K562 (cell line): ENCODE results near the gene ANKRD24. TPM values are rescaled to one million over a fixed set of nuclear protein-coding genes. Genes with fewer than 3 reads are reported as not detected.

Experiments
- CHCHD3 ChIP-seq: fragments of 250-450 bp; sonication (Bioruptor Pico); IDR thresholded peaks from 2 replicates; pipeline ENCODE4 v2.1.2; 2022; ENCODE audit warnings: mild to moderate bottlenecking
- ETV5 ChIP-seq: sonication (generic); formaldehyde crosslinking; IDR thresholded peaks from 2 replicates; pipeline ENCODE4 v1.4.0; 2020; ENCODE audit warnings: low read depth, mild to moderate bottlenecking, missing genetic modification reagents
- FOXK1 ChIP-seq: sonication (generic); formaldehyde crosslinking; IDR thresholded peaks from 2 replicates; pipeline ENCODE4 v1.8.0; 2022; ENCODE audit warnings: missing genetic modification reagents, mild to moderate bottlenecking, borderline replicate concordance
- POLR2G ChIP-seq: fragments of 200-400 bp; formaldehyde crosslinking; IDR thresholded peaks from 2 replicates; pipeline ENCODE4 v1.6.1; 2017; ENCODE audit warnings: low read depth, mild to moderate bottlenecking, antibody characterized with exemption, low read length, moderate library complexity
- SREBF1 ChIP-seq: fragments of 150-350 bp; IDR thresholded peaks from 2 replicates; pipeline ENCODE4 v1.6.1; 2014; ENCODE audit warnings: antibody characterized with exemption, low read depth, low read length, borderline replicate concordance
- polyA plus RNA-seq, 8 experiments: library from polyadenylated mRNA; depleted of rRNA in 4 of 8; stranded (reverse) in 5 of 8; unstranded in 3 of 8; fragments of >200 nt; fragmentation: Nextera tagmentation in 2 of 8; fragmentation: Illumina TruSeq in 1 of 8; extraction: Ambion mirVana in 2 of 8; extraction: Trizol in 1 of 8; gene quantifications; 2 replicates each; pipeline versions ENCODE4 v1.2.1 to v1.2.3, GENCODE V29; 2011 to 2014; ENCODE audit warnings: inconsistent platforms in 1 of 8, missing spikeins in 1 of 8
- total RNA-seq, 7 experiments: library from RNA; depleted of rRNA in 6 of 7; stranded (reverse); fragments of >200 nt in 6 of 7; fragmentation: Illumina TruSeq in 2 of 7; extraction: Trizol in 2 of 7; gene quantifications; 2 replicates each; pipeline versions ENCODE4 v1.2.1 to v1.2.3, GENCODE V29; 2011 to 2021; ENCODE audit warnings: low replicate concordance in 1 of 7
- TF ChIP-seq, protein P1 (sequence below): fragments of 450-650 bp; formaldehyde crosslinking; IDR thresholded peaks from 2 replicates; pipeline ENCODE4 v1.4.0; 2020; ENCODE audit warnings: mild to moderate bottlenecking, moderate library complexity
- TF ChIP-seq, protein P2 (sequence below): fragments of 450-650 bp; IDR thresholded peaks from 2 replicates; pipeline ENCODE4 v1.6.1; 2016; ENCODE audit warnings: mild to moderate bottlenecking, moderate library complexity
- TF ChIP-seq, protein P3 (sequence below): fragments of 450-650 bp; IDR thresholded peaks from 2 replicates; pipeline ENCODE4 v1.6.1; 2016; ENCODE audit warnings: mild to moderate bottlenecking
- TF ChIP-seq, protein P4 (sequence below): fragments of 450-650 bp; IDR thresholded peaks from 2 replicates; pipeline ENCODE4 v1.6.1; 2016; ENCODE audit warnings: antibody characterized with exemption

ANKRD24 gene
- total and polyA plus RNA-seq, 9 of the 15 experiments (the other 6 are each of a cell fraction or from before 2014, with no cell fraction given), result 0.07 to 0.12 (median 0.09) TPM; not detected in 5

DNA sequence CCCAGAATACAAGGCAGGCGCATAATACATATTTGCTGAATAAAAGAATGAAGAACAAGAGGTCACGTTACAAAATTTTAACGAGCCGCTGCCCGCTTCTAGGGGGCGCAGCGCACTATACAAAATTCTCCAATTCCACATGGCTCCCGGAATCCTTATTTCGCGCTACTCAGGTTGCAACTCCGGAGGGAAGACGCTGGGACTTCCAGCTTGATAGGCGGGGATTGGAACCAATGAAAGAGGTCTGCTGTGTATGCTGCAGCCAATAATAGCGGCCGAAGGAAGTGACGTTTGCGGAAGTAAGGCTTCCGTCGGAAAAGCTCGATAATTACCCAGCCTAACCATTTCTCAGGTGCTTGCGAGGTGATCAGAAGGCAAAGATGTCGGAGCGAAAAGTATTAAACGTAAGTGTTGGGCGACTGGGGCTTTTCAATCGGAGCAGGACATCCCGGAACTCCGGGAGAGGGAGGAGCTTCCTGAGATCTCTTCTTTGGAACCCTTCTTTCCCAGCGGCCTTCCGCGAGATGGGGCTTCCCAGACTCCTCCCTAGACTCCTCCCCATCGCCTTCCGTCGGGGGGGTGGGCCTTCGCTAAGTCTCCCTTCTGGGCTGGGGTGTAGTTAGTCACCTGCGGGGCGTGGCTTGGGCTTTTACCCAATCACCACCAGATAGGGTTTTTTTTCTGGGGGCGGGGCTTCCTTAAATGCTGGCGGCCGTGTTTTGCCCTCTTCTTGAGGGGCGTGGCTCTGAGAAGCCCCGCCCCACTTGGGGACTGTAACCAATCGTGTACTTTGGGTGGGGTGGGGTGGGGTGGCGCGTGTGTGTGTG, 64.5 kb downstream of the ANKRD24 start, which contains the start of gene YJU2 (continued):
- TF ChIP-seq, protein P1, sequence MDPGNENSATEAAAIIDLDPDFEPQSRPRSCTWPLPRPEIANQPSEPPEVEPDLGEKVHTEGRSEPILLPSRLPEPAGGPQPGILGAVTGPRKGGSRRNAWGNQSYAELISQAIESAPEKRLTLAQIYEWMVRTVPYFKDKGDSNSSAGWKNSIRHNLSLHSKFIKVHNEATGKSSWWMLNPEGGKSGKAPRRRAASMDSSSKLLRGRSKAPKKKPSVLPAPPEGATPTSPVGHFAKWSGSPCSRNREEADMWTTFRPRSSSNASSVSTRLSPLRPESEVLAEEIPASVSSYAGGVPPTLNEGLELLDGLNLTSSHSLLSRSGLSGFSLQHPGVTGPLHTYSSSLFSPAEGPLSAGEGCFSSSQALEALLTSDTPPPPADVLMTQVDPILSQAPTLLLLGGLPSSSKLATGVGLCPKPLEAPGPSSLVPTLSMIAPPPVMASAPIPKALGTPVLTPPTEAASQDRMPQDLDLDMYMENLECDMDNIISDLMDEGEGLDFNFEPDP (CRISPR knock-in tag), result no peak
- TF ChIP-seq CHCHD3 (CRISPR knock-in tag), result 0 out of 2 replicates have a peak, but pooled peaks have one; percentile 42
- peak; percentile 74 for TF ChIP-seq POLR2G
- TF ChIP-seq, protein P2, sequence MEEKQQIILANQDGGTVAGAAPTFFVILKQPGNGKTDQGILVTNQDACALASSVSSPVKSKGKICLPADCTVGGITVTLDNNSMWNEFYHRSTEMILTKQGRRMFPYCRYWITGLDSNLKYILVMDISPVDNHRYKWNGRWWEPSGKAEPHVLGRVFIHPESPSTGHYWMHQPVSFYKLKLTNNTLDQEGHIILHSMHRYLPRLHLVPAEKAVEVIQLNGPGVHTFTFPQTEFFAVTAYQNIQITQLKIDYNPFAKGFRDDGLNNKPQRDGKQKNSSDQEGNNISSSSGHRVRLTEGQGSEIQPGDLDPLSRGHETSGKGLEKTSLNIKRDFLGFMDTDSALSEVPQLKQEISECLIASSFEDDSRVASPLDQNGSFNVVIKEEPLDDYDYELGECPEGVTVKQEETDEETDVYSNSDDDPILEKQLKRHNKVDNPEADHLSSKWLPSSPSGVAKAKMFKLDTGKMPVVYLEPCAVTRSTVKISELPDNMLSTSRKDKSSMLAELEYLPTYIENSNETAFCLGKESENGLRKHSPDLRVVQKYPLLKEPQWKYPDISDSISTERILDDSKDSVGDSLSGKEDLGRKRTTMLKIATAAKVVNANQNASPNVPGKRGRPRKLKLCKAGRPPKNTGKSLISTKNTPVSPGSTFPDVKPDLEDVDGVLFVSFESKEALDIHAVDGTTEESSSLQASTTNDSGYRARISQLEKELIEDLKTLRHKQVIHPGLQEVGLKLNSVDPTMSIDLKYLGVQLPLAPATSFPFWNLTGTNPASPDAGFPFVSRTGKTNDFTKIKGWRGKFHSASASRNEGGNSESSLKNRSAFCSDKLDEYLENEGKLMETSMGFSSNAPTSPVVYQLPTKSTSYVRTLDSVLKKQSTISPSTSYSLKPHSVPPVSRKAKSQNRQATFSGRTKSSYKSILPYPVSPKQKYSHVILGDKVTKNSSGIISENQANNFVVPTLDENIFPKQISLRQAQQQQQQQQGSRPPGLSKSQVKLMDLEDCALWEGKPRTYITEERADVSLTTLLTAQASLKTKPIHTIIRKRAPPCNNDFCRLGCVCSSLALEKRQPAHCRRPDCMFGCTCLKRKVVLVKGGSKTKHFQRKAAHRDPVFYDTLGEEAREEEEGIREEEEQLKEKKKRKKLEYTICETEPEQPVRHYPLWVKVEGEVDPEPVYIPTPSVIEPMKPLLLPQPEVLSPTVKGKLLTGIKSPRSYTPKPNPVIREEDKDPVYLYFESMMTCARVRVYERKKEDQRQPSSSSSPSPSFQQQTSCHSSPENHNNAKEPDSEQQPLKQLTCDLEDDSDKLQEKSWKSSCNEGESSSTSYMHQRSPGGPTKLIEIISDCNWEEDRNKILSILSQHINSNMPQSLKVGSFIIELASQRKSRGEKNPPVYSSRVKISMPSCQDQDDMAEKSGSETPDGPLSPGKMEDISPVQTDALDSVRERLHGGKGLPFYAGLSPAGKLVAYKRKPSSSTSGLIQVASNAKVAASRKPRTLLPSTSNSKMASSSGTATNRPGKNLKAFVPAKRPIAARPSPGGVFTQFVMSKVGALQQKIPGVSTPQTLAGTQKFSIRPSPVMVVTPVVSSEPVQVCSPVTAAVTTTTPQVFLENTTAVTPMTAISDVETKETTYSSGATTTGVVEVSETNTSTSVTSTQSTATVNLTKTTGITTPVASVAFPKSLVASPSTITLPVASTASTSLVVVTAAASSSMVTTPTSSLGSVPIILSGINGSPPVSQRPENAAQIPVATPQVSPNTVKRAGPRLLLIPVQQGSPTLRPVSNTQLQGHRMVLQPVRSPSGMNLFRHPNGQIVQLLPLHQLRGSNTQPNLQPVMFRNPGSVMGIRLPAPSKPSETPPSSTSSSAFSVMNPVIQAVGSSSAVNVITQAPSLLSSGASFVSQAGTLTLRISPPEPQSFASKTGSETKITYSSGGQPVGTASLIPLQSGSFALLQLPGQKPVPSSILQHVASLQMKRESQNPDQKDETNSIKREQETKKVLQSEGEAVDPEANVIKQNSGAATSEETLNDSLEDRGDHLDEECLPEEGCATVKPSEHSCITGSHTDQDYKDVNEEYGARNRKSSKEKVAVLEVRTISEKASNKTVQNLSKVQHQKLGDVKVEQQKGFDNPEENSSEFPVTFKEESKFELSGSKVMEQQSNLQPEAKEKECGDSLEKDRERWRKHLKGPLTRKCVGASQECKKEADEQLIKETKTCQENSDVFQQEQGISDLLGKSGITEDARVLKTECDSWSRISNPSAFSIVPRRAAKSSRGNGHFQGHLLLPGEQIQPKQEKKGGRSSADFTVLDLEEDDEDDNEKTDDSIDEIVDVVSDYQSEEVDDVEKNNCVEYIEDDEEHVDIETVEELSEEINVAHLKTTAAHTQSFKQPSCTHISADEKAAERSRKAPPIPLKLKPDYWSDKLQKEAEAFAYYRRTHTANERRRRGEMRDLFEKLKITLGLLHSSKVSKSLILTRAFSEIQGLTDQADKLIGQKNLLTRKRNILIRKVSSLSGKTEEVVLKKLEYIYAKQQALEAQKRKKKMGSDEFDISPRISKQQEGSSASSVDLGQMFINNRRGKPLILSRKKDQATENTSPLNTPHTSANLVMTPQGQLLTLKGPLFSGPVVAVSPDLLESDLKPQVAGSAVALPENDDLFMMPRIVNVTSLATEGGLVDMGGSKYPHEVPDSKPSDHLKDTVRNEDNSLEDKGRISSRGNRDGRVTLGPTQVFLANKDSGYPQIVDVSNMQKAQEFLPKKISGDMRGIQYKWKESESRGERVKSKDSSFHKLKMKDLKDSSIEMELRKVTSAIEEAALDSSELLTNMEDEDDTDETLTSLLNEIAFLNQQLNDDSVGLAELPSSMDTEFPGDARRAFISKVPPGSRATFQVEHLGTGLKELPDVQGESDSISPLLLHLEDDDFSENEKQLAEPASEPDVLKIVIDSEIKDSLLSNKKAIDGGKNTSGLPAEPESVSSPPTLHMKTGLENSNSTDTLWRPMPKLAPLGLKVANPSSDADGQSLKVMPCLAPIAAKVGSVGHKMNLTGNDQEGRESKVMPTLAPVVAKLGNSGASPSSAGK, result peak; percentile 5; the same call in 1 of the 2 replicates
- TF ChIP-seq ETV5 (CRISPR knock-in tag), result no peak; the same call in 1 of the 2 replicates
- no peak for TF ChIP-seq FOXK1
- TF ChIP-seq, protein P3, sequence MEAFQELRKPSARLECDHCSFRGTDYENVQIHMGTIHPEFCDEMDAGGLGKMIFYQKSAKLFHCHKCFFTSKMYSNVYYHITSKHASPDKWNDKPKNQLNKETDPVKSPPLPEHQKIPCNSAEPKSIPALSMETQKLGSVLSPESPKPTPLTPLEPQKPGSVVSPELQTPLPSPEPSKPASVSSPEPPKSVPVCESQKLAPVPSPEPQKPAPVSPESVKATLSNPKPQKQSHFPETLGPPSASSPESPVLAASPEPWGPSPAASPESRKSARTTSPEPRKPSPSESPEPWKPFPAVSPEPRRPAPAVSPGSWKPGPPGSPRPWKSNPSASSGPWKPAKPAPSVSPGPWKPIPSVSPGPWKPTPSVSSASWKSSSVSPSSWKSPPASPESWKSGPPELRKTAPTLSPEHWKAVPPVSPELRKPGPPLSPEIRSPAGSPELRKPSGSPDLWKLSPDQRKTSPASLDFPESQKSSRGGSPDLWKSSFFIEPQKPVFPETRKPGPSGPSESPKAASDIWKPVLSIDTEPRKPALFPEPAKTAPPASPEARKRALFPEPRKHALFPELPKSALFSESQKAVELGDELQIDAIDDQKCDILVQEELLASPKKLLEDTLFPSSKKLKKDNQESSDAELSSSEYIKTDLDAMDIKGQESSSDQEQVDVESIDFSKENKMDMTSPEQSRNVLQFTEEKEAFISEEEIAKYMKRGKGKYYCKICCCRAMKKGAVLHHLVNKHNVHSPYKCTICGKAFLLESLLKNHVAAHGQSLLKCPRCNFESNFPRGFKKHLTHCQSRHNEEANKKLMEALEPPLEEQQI, result peak; percentile 49
- TF ChIP-seq, protein P4, sequence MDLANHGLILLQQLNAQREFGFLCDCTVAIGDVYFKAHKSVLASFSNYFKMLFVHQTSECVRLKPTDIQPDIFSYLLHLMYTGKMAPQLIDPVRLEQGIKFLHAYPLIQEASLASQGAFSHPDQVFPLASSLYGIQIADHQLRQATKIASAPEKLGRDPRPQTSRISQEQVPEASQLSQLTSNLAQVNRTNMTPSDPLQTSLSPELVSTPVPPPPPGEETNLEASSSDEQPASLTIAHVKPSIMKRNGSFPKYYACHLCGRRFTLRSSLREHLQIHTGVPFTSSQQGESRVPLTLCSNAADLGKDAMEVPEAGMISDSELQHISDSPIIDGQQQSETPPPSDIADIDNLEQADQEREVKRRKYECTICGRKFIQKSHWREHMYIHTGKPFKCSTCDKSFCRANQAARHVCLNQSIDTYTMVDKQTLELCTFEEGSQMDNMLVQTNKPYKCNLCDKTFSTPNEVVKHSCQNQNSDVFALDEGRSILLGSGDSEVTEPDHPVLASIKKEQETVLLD, result no peak
- TF ChIP-seq SREBF1, result peak; percentile 49; the same call in 1 of the 2 replicates
